Activated CD4-positive, alpha-beta T cell treated with anti-CD3 and anti-CD28 coated beads, Interleukin-2, amount 50 U/mL, for 48 hours (primary cell): ENCODE data around the gene CD6.
A peak's percentile ranks its signal among the peaks of the same experiment; 100 is the strongest.

Experiments
- DNase-seq, 2 experiments: peaks; one replicate each; pipeline ENCODE4 v3.0.0-alpha.2; 2020

The CD6 gene

DNA sequence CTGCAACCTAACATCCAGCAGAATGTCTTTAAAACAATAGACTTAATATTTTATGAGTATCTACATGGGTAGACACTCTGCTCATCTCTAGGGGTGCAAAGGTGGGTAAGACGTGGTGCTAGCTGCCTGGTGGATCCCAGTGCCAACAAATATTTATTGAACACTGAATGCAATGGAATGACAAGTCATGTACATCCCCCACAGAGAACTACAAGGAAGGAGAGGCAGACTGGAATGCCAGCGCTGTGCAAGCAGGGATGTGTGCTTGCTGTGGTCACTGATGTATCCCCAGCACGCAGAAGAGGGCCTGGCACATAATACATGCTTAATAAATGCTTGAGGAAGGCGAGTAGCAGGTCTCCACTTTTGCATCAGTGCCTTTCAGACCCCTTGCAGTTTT, 61.9 kb downstream of the CD6 start:
- no peak for DNase-seq

DNA sequence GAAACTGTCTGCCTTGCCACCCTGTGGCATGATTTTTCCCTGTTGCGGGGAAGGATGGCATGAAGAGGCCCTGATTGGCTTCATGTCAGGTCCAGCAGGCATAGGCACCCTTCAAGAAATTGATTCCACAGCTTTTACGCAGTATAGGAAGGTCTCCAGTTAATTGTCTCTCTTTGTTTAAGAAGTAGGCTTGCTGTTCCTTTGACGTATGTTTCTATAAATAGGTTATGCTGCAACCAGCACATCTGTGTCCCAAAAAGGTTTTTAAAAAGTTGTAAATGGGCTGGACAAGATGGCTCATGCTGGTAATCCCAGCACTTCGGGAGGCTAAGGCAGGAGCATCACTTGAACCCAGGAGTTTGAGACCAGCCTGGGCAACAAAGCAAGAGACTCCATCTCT, 62.6 kb downstream of the CD6 start:
- no peak for DNase-seq

DNA sequence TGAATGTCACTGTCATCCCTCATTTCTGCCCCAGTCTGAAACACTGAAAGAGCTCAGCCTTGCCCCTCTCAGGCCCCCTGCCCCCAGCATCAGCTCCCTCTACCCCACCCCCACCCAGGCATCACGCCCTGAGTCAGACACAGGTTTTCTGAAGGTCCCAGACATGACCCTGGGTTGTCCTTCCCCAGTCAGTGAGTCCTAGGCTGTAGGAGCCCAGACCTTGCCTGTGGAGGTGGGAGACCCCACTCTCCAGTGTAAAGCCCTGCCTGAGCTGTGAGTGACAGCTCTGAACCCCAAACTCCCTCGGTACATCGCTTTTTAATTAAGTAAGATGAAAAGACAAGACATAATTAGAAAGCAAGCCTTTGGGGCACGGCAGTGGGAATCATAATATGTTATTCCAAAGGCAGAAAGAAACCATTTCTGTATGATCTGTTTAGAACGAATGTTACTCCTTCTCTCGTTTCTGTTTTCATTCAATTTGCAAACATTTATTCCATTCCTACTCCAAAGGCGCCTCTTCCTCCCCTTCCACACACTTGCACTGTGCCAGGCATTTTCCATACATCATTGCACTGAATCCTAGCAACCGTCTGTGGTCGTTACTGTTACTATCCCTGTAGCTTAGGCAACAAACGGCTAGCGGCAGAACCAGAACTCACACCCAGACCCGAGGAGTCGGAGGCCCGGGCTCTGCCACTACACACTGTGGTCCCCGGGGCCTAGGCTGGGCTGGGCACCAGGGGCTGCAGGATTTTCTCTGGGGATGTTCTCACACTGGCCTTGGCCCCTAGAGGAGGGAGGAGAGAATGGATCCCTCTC, 63.4 kb downstream of the CD6 start:
- DNase-seq, result no peak

DNA sequence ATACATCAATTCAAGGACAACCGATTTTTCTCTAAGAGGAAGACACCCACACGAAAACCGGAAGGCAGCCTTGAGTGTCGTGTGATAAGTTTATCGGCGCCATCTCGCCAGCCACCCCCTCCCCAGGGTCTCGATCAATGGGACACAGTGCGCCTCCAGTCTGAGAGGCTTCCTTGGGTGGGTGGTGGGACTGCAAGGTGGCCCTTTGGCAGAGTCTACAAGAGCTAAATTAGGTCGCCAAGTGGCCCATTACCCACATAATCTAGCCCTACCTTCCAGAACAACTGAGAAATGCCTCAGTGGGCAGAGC, 64.0 kb downstream of the CD6 start:
- DNase-seq, result no peak

DNA sequence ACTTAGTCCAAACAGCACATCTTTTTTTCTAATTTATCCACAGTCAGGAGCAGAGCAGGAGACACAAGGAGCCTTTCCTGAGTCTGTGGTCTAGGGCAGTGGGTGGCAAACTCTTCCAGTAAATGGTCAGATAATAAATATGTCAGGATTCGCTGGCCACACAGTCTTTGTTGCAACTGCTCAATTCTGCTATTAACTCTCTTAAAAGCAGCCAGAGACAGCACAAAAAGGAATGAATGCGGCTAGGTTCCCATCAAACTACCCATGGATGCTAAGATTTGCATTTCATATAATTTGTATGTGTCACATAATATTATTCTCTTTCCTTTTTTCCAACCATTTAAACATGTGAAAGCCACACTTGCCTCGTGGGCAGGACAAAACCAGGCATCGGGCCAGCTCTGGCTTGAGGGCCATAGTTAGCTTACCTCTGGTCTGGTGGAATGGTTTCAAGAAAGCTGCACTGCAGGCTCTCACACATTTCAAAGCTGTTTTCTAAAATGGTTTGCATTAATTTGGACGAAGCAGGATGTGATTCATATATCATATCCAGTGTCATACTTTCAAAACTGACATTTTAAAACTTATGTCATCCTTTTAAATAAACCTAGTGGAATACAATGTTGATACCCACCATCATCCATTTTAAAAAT, 66.1 kb downstream of the CD6 start:
- DNase-seq, result no peak

DNA sequence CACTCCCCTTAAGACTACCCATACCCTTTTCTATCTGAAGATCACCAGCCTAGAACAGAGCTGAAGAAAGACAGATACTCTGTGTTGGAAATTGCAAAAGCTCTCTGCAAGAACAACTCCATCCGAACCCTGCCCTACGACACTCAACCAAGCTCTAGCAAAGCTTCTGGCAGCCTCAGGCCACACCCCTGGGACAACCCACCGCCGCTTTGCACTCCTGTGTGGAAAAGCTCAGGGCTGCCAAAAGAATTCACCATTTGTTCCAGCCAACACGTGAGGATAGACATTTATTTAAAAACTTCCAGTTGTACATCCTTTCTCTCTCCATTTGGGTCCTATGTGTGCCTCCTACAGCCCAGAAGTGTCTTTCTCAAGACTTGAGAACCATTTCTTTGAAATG, 68.4 kb downstream of the CD6 start:
- no peak for DNase-seq

DNA sequence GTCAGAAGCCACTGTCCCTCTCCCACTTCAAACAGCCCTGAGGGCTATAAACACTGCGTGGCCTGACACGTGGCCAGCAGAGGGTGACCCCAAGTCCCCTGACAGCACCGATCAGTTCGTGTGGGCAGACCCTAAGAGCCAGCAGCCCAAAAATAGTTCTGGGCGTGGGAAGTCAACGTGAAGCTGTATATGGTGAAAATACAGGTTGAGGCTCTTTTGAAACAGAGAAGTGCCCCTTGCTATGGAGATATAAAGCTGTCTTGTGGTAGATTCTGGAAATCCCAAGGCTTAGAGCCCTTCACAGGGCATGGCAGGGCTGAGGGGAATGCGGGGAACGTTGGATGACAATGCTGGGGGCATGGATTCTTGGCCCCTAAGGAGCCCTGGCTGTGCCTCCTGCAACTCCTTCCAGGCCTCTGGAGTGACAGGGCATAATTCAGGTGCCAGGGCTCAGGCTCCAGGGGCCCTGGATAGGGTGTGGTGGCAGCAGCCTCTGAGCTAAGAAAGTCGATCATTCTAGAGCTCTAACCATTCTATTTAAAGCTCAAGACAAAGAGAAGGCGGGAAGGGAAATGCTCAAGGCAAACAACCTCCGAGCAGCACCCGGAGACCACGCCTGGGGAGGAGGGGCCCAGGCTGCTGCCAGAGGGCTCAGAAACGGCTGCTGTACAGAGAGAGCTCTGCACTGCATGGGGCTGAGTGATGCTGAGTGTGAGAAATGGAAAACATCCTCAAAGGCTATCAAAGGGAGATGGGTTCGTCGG, 70.5 kb downstream of the CD6 start:
- DNase-seq, result peak; percentile 73 to 82

DNA sequence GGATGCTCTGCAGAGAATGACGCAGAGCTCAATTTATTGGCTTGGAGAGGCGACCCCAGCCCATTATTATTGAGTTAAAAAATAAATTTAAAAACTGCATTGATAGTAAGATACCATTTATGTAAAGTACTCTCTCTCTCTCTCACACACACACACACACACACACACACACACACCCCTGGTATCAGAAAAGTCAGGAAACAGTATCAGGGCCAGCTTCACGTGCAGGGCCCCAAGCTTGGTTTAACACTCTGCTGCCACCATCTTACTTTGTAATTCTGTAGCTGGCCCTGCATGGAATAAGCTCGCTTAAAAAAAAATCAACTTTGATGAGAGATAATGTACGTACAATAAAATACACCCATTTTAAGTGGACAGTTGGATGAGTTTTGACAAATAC, 71.1 kb downstream of the CD6 start:
- DNase-seq, result no peak

DNA sequence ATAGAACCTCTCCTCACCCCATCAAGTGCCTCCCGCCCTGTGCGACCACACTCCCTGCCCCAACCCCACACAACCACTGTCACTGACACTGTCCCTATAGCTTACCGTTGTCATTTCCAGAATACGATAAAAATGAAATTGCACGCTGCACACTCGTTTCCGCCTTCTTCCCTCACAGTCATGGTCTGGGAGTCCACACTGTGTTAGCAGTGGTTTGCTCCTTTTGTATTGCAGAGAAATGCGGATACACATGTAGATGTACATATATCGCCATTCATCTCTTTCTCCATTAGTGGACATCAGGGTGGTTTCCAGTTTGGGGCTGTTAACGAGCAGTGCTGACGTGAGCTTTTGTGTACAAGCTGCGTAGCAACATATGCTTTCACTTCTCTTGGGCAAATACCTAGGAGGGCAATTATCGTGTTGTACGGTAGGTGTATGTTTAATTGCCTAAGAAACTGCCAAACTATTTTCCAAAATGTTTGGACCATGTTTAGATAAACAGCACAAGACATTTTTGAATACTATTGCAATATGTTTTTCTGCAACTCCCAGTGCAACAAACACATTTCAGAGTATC, 71.6 kb downstream of the CD6 start:
- DNase-seq, result peak in 1 of 2 experiments; percentile 58

DNA sequence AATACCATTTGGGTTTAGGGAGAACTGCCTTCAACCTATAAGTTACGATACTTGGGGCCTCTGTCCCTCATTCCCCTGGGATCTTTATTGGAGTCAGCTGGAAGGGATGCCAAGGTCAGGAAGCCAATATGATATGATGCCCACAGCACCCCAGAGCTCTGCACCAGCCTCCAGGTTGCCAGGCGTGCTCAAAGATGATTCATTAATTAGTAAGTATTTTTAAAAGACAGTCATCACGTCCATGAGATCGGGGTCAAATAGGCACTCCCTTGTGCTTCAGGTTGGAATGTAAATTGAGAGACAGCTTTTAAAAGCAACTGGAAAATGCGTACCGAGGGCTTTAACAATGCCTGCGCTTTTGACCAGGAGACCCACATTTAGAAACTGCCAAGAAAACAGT, 73.8 kb downstream of the CD6 start:
- no peak for DNase-seq

DNA sequence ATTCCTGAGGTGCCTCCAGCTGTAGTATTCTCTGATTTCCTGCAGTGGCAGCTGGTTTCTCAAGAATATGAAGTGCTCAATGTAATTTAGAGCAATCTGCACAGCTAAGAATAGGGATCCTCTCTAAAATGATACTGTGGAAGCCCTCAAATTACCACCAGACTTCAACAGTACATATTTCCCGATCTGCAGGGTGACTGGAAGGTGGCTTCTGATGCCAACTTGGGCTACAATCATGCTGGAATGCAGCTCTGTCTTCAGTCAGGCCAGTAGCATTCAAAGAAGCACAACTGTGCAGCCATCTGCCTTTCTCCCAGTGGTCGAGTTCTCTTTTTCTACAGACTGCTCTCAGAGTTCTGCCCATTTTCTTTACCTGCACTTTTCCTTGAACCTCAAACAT, 75.4 kb downstream of the CD6 start:
- DNase-seq, result no peak

DNA sequence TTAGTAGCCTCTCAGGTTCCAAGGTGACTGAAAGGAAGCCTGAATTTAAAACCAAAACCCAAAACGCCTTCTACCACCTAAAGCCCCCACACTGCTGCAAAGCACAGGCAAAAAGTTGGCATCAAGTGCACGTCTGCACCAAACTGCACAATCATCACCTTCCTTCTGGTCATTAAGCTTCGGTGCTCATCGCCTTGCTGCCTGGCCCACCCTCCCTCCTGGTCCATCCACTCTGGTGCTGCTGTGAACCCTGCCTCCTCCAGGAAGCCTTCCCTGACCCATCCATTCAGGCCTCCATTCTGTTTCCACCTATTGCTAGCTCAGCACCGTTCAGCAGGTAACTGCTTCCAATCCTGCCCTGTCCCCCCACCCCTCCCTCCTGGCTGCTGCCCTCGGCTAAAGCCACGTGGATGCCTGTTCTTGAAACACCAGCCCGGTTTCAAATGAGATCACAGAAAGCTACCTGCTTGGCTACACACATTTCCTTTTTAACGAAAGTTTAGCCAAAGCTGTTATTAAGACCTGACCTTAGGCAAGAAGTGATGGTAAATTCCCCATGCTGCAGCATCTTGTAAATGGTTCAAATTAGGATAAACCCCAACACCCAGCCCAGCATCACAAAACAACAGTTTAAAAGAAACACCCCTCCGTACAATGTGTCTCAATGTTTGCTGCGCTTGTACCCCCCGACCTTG, 77.0 kb downstream of the CD6 start:
- no peak for DNase-seq

DNA sequence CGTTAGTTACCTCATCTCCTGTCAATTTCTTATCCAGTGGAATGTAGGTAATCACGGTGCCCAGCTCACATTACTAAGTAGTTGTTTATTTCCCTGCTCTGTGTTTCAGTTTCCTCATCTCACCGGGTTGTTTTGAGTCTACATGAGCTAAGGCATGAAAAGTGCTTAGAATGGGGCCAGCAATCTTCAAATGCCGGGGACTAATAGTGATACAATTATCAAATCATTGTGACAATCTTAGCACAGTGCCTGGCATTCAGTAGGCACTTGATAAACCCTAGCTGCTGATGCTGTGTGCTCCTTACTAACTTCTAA, 77.5 kb downstream of the CD6 start:
- no peak for DNase-seq

DNA sequence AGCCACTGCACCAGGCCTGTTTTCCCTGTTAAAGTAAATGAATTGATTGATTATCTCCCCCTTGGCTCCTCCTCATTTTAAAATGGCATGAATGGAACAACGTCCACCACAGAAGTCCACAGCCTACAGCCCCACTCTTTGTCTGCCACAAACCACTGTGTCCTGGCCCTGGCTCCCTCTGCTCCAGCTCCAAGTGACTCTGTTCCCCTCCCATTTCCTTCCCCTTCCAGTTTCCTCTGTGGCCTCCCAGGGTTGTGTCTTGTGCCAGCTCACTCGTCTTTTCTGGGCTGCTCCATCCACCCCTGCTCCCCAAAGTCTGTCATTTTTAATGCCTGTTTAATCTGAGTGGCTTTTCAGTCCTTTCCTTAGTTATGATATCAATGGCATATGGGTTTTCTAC, 78.4 kb downstream of the CD6 start:
- no peak for DNase-seq

DNA sequence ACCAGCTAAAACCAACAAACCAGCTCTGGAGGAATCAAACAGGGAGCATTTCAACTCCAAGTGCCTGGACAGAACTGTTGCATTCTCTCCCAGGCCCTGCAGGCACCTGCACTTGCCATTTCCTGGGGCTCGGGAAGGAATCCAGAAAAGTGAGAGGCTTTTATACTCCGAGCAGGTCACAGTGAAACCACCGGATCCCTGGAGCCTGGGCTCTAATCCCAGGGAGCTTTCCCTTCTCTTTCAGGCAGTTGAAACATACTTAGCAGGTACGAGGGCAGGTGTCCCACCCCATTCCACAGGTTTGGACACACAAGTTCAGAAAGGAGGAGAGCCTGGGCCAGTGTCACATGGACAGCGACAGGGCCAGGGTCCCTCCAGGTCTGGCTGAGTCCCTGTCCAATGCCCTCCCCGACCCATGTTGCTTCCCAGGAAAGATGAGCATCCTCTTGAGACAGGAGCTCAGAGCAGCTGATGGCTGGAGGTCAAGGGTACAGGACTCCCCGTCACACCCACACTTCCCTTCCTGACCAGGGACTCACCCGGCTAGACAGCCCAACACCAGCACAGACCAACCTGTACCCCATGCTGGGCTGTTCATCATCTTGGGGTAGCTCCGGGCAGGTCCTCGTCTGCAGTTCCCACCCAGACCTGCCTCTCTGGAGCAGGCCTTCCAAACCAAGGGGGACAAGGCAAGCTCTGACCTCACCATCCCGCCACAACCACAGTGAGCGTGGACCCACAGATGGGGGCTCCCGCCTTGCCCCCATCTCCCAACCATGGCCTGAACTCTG, 80.9 kb downstream of the CD6 start:
- DNase-seq, result peak in 1 of 2 experiments; percentile 0

DNA sequence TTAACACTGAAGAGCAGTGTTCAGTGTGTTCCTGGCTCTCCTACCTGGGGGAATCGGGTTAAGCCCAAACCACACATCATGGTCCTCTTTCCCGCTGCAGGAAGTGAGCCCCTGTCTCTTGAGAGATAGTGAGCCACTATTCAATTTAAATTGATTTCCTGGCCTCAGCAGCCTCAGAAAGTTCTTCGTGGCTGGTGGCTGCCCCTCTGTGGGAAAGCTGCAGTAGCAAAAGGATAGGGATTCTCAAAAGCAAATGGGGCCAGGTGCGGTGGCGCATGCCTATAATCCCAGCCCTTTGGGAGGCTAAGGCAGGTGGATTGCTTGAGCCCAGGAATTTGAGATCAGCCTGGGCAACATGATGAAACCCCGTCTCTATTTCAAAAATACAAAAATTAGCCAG, 81.7 kb downstream of the CD6 start:
- no peak for DNase-seq

DNA sequence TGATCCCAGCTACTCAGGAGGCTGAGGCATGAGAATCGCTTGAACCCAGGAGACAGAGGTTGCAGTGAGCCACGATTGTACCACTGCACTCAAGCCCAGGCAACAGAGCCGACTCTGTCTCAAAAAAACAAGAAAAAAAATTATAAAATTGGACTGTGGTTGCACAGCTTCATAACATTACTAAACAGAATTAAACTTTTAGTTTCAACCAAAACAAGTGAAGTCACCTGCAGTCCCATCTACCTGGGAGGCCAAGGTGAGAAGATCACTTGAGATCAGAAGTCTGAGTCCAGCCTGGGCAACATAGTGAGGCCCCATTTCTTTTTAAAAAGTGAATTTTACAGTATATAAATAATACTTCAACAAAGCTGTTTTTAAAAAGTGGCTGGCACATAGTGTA, 83.0 kb downstream of the CD6 start:
- DNase-seq, result peak in 1 of 2 experiments; percentile 17

DNA sequence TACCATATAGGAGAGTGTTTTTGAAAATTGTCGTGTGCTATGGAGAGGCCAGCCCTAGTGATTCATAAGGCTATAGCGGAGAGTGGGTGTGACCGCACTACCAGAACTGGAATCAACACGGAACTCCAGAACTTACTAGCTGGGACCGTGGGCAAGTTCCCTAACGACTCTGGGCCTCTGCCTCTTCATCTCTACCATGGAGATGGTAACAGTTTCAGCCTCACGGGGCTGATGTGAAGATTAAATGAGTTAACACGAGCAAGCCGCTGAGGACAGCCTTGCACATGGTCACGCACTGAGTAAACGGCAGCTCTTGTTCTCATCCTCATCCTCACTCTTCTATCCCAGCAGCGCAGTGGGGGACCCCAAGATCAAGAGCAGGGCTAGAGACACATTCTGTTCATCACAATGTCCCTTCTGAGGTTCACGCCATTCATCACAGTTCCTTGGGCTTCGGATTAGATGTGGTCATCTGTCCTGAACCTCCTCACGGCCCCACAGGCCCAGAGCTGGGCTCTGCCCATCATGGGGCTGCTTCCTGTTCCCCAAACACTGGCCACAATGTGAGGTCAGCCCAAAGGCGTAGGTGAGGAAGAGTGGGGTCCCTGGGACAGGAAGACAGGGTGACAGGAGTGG, 83.6 kb downstream of the CD6 start:
- DNase-seq, result peak; percentile 64 to 80

DNA sequence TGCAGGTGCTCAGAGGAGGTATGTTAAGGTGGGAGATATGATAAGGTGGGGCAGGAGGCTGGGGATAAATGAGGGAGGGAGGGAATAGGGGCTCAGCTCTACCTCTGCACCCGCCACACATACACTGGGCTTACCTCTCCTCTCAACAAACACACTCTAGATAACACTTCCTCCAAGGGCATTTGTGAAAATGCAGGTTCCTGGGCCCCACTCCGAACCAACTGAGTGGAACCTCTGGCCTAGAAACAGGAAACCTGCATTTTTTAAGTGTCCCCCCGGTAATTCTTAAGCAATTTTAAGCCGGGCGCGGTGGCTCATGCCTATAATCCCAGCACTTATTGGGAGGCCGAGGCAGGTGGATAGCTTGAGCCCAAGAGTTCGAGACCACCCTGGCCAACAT, 84.3 kb downstream of the CD6 start:
- peak in 1 of 2 experiments; percentile 8 for DNase-seq

DNA sequence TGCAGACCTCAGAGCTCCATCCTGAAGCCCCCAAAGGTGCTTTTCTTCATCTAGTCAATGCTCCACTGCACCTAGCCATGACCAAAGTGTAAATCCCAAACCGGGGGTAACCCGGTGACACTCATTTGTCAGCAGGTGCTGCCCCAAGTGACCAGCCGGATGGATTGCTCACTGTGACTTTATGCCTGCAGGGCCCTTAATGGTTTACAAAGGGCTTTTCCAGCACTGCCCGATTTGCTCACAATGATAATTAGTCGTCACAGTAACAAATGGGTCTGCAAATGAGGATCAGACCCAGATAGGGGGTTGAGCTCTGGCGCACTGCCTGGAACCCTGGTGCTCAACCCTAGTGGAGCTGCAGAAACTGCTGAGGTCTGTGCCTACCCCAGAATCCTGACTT, 85.1 kb downstream of the CD6 start:
- DNase-seq, result peak in 1 of 2 experiments; percentile 25

DNA sequence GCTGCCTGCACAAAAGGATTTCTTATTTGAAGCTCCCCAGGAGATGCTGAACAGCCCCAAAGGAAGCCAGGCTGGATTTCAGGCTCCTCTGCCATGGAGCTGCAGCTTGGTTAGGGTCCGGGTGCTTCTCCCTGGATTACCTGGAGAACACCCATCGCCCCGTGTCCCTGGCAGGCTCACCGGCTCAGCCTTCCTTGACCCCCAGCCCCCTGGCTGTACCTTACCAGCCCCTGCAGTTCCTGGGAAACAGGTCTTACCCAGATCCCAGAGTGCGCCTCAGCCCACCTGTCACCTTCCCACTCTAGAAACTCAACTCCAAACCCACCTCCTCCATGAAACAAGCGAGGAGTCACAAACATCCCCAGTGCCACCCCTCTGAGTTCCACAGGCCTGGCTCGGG, 85.5 kb downstream of the CD6 start:
- DNase-seq, result peak in 1 of 2 experiments; percentile 10

DNA sequence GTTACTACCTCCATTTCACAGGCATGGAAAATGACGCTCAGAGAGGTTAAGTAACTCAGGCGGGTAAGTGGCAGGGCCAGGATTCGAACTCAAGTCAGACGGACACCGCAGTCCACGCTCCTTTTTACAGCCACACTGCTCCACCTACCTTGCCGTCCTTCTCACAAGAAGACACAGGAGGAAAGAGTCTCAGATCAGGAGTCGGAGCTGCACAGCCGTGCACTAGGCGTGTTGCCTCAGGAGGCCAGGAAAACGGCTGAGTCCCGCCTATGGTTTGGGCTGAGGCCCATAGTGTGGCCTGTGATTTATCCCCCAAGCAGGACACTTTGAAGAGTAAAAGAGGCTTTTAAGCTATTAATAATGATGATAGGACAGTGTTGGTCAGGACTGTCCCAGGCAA, 86.1 kb downstream of the CD6 start:
- DNase-seq, result peak in 1 of 2 experiments; percentile 1
